K562 (cell line): Measurements from ENCODE around the gene ZNF816. TPM values are rescaled to one million over a fixed set of nuclear protein-coding genes. Genes with fewer than 3 reads are reported as not detected.

Experiments used
- ATAC-seq: fragments of 200-7000 bp; cut with Tn5 transposase; 3 replicates; pipeline ENCODE4 v1.9.1; 2020; ENCODE audit warnings: moderate library complexity
- BruUV-seq: library from RNA; stranded (reverse); fragments of 400-500 nt; replicated peaks from 2 replicates; lab custom pipeline; 2021; lab: Mats Ljungman, UMichigan
- CTCF ChIA-PET: fragments of 300-600 bp; formaldehyde crosslinking; extraction: SDS; loops from one replicate; lab custom pipeline; 2021; ENCODE audit warnings: low intra/inter-chr PET ratio; lab: Yijun Ruan, JAX
- POLR2A ChIA-PET: fragments of 300-600, 350-650 bp; sonication (Branson Sonifier 250); formaldehyde crosslinking; extraction: SDS; loops from one replicate; lab custom pipeline; 2021; ENCODE audit warnings: antibody characterized with exemption, inconsistent platforms; lab: Yijun Ruan, JAX
- DNase-seq, 4 experiments: peaks; one replicate each; pipeline versions ENCODE4 v3.0.0 to v3.0.0-alpha.2; 2011 to 2018; ENCODE audit warnings: low spot score in 3 of 4, mixed read lengths in 3 of 4; ENCODE audit errors: extremely low read depth in 1 of 4
- FAIRE-seq: peaks from 2 replicates; lab custom pipeline; 2011; peaks lifted over from hg19 to GRCh38; lab: Jason Lieb, UNC
- H2AFZ ChIP-seq: 2 replicates; pipeline ENCODE4 v1.6.0; 2011; ENCODE audit warnings: low read depth, low read length, control low read depth, inconsistent platforms
- H3K27ac ChIP-seq: fragments of 200-600 bp; 3 replicates; pipeline ENCODE4 v1.8.0; 2011; ENCODE audit warnings: low read depth, mild to moderate bottlenecking, control low read depth, inconsistent platforms, low read length, moderate library complexity, mixed read lengths; ENCODE audit errors: extremely low read depth
- H3K27me3 ChIP-seq, 2 experiments: fragments of 300-600 bp in 1 of 2; 2 replicates in 1 of 2; 3 replicates in 1 of 2; pipeline versions ENCODE4 v1.6.0 to v1.8.0; 2011; ENCODE audit warnings: inconsistent platforms in 2 of 2, low read length in 2 of 2, mild to moderate bottlenecking in 1 of 2, mixed read lengths in 1 of 2, moderate library complexity in 1 of 2; ENCODE audit not compliant: control insufficient read depth in 2 of 2, insufficient read depth in 2 of 2
- H3K36me3 ChIP-seq: fragments of 300-600 bp; 3 replicates; pipeline ENCODE4 v1.8.0; 2011; ENCODE audit warnings: mild to moderate bottlenecking, low read length, inconsistent platforms; ENCODE audit not compliant: control insufficient read depth, insufficient read depth
- H3K4me1 ChIP-seq, 2 experiments: fragments of 200-600 bp in 1 of 2; replicated peaks in 1 of 2; 2 replicates in 1 of 2; 3 replicates in 1 of 2; pipeline versions ENCODE4 v1.5.1 to v1.8.0; 2011; ENCODE audit warnings: inconsistent platforms in 2 of 2, low read length in 2 of 2, mild to moderate bottlenecking in 1 of 2, mixed read lengths in 1 of 2, moderate library complexity in 1 of 2; ENCODE audit not compliant: control insufficient read depth in 2 of 2, insufficient read depth in 2 of 2
- H3K4me2 ChIP-seq: 2 replicates; pipeline ENCODE4 v1.6.1; 2011; ENCODE audit warnings: low read length, control low read depth, inconsistent platforms, mixed read lengths; ENCODE audit not compliant: insufficient read depth
- H3K4me3 ChIP-seq: fragments of 200-600 bp; sonication (generic), shearing (Covaris generic); 2 replicates; pipeline ENCODE4 v1.5.1; 2016; ENCODE audit warnings: control low read depth, inconsistent platforms
- H3K79me2 ChIP-seq: fragments of 200-600 bp; 3 replicates; pipeline ENCODE4 v1.8.0; 2011; ENCODE audit warnings: low read length, inconsistent platforms; ENCODE audit not compliant: control insufficient read depth, insufficient read depth
- H3K9ac ChIP-seq, 2 experiments: 2 replicates each; pipeline versions ENCODE4 v1.6.0 to v1.6.1; 2011; ENCODE audit warnings: low read depth in 2 of 2, low read length in 2 of 2, control low read depth in 1 of 2, inconsistent platforms in 1 of 2, mild to moderate bottlenecking in 1 of 2, mixed read lengths in 1 of 2; ENCODE audit not compliant: insufficient read depth in 1 of 2
- H3K9me1 ChIP-seq: one replicate; pipeline ENCODE4 v1.6.0; 2011; ENCODE audit warnings: inconsistent platforms, mild to moderate bottlenecking, low read length, moderate library complexity; ENCODE audit not compliant: control insufficient read depth, insufficient read depth
- H3K9me3 ChIP-seq: replicated peaks from 2 replicates; pipeline ENCODE4 v1.5.1; 2011; ENCODE audit warnings: low read depth, low read length, inconsistent platforms; ENCODE audit not compliant: control insufficient read depth, insufficient read depth
- H4K20me1 ChIP-seq: replicated peaks from 2 replicates; pipeline ENCODE4 v1.6.1; 2011; ENCODE audit warnings: low read length, inconsistent platforms, mixed read lengths; ENCODE audit not compliant: control insufficient read depth, insufficient read depth
- ADNP ChIP-seq: fragments of 200-800 bp; sonication (Bioruptor generic); IDR thresholded peaks from 2 replicates; pipeline ENCODE4 v1.6.1; 2016; ENCODE audit warnings: missing genetic modification characterization, missing compliant biosample characterization
- ASH1L ChIP-seq: fragments of 450-650 bp; IDR thresholded peaks from 2 replicates; pipeline ENCODE4 v1.6.1; 2018; ENCODE audit warnings: borderline replicate concordance, mild to moderate bottlenecking, low read depth; ENCODE audit not compliant: partially characterized antibody
- ATF1 ChIP-seq, 2 experiments: fragments of 450-650 bp in 1 of 2; IDR thresholded peaks; 2 replicates each; pipeline ENCODE4 v1.6.1; 2016; ENCODE audit warnings: missing compliant biosample characterization in 1 of 2, missing genetic modification characterization in 1 of 2
- CBFA2T3 ChIP-seq: fragments of 450-650 bp; IDR thresholded peaks from 2 replicates; pipeline ENCODE4 v1.6.1; 2017
- DMBX1 ChIP-seq: fragments of 250-450 bp; sonication (Bioruptor Pico); IDR thresholded peaks from 2 replicates; pipeline ENCODE4 v1.8.0; 2022; ENCODE audit warnings: inconsistent platforms, mild to moderate bottlenecking, moderate library complexity, borderline replicate concordance
- ILF3 ChIP-seq: fragments of 450-650 bp; IDR thresholded peaks from 2 replicates; pipeline ENCODE4 v1.6.1; 2018; ENCODE audit warnings: antibody characterized with exemption, mild to moderate bottlenecking, moderate library complexity, borderline replicate concordance
- NR2C1 ChIP-seq, 2 experiments: fragments of 450-650 bp; IDR thresholded peaks; 2 replicates each; pipeline ENCODE4 v1.6.1; 2017; ENCODE audit warnings: mild to moderate bottlenecking in 2 of 2, antibody characterized with exemption in 1 of 2, inconsistent platforms in 1 of 2, missing compliant biosample characterization in 1 of 2, missing genetic modification characterization in 1 of 2
- NRF1 ChIP-seq, 2 experiments: fragments of 450-650 bp; IDR thresholded peaks in 1 of 2; conservative IDR thresholded peaks in 1 of 2; 2 replicates each; pipeline ENCODE4 v1.6.1; 2014; ENCODE audit warnings: mild to moderate bottlenecking in 2 of 2
- RBM39 ChIP-seq: fragments of 200-400 bp; formaldehyde crosslinking; optimal IDR thresholded peaks from 2 replicates; pipeline ENCODE3; 2018; ENCODE audit warnings: low read depth, low read length
- TEAD1 ChIP-seq, 2 experiments: fragments of 450-650 bp in 1 of 2; sonication (generic) in 1 of 2; formaldehyde crosslinking; IDR thresholded peaks; 2 replicates each; pipeline versions ENCODE4 v1.4.0 to v1.8.0; 2020 to 2022; ENCODE audit warnings: mild to moderate bottlenecking in 2 of 2, missing genetic modification reagents in 1 of 2
- XRCC3 ChIP-seq: fragments of 450-650 bp; IDR thresholded peaks from 2 replicates; pipeline ENCODE4 v1.6.1; 2017; ENCODE audit warnings: mild to moderate bottlenecking, moderate library complexity
- WGBS: fragments of 100-300 bp; shearing (Covaris generic); methylation state at CpG from one replicate; pipeline ENCODE4 v1.1.6; 2016; ENCODE audit warnings: low coverage, mixed read lengths; ENCODE audit not compliant: insufficient coverage; ENCODE audit errors: missing lambda C conversion rate; 5-methylcytosine and 5-hydroxymethylcytosine counted together
- in situ Hi-C: fragments of 300-500 bp; cut with MboI; formaldehyde crosslinking; loops from 4 replicates; pipeline ENCODE4 v1.15.0; 2018; ENCODE audit warnings: inconsistent platforms, mixed read lengths
- intact Hi-C: fragments of 100-400 bp; cut with micrococcal nuclease; formaldehyde crosslinking; loops from 2 replicates; pipeline ENCODE4 v1.14.2; 2022
- polyA plus RNA-seq, 8 experiments: library from polyadenylated mRNA; depleted of rRNA in 4 of 8; stranded (reverse) in 5 of 8; unstranded in 3 of 8; fragments of >200 nt; fragmentation: Nextera tagmentation in 2 of 8; fragmentation: Illumina TruSeq in 1 of 8; extraction: Ambion mirVana in 2 of 8; extraction: Trizol in 1 of 8; gene quantifications; 2 replicates each; pipeline versions ENCODE4 v1.2.1 to v1.2.3, GENCODE V29; 2011 to 2014; ENCODE audit warnings: inconsistent platforms in 1 of 8, missing spikeins in 1 of 8
- total RNA-seq, 7 experiments: library from RNA; depleted of rRNA in 6 of 7; stranded (reverse); fragments of >200 nt in 6 of 7; fragmentation: Illumina TruSeq in 2 of 7; extraction: Trizol in 2 of 7; gene quantifications; 2 replicates each; pipeline versions ENCODE4 v1.2.1 to v1.2.3, GENCODE V29; 2011 to 2021; ENCODE audit warnings: low replicate concordance in 1 of 7
- TF ChIP-seq, protein P1 (sequence below): fragments of 450-650 bp; IDR thresholded peaks from 2 replicates; pipeline ENCODE4 v1.6.1; 2018; ENCODE audit not compliant: partially characterized antibody
- TF ChIP-seq, protein P2 (sequence below): fragments of 450-650 bp; formaldehyde crosslinking; IDR thresholded peaks from 2 replicates; pipeline ENCODE4 v1.4.0; 2020; ENCODE audit warnings: mild to moderate bottlenecking, moderate library complexity
- TF ChIP-seq, protein P3 (sequence below), 2 experiments: fragments of 450-650 bp; conservative IDR thresholded peaks; 2 replicates each; pipeline ENCODE4 v1.6.1; 2017; ENCODE audit warnings: mild to moderate bottlenecking in 2 of 2, moderate library complexity in 2 of 2

ZNF816 gene
- total and polyA plus RNA-seq, 9 of the 15 experiments (the other 6 are each of a cell fraction or from before 2014, with no cell fraction given), result 8.6 to 23.4 (median 13.0) TPM

DNA sequence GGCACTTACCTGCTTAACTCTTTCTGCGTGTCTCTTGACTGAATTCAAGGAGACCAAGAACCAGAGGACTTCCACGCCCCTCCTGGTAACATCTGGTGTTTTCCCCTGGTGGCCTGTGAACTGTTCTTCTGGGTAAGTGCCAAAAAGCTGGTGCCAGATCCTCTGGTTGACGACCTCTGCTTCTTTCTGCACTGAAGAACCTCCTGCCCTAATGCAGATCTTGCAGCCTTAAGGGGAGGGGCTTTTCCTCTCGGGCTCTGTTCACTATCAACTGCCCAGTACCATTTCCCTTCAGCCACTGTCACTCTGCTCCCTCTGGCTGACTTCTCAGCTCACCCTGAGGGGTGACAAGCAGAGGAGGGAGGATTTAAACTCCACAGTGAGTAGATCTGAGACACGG, 44.9 kb upstream of the ZNF816 start (continued):
- TF ChIP-seq, protein P1, sequence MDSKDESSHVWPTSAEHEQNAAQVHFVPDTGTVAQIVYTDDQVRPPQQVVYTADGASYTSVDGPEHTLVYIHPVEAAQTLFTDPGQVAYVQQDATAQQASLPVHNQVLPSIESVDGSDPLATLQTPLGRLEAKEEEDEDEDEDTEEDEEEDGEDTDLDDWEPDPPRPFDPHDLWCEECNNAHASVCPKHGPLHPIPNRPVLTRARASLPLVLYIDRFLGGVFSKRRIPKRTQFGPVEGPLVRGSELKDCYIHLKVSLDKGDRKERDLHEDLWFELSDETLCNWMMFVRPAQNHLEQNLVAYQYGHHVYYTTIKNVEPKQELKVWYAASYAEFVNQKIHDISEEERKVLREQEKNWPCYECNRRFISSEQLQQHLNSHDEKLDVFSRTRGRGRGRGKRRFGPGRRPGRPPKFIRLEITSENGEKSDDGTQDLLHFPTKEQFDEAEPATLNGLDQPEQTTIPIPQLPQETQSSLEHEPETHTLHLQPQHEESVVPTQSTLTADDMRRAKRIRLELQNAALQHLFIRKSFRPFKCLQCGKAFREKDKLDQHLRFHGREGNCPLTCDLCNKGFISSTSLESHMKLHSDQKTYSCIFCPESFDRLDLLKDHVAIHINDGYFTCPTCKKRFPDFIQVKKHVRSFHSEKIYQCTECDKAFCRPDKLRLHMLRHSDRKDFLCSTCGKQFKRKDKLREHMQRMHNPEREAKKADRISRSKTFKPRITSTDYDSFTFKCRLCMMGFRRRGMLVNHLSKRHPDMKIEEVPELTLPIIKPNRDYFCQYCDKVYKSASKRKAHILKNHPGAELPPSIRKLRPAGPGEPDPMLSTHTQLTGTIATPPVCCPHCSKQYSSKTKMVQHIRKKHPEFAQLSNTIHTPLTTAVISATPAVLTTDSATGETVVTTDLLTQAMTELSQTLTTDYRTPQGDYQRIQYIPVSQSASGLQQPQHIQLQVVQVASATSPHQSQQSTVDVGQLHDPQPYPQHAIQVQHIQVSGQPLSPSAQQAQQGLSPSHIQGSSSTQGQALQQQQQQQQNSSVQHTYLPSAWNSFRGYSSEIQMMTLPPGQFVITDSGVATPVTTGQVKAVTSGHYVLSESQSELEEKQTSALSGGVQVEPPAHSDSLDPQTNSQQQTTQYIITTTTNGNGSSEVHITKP, result peak; percentile 86
- no peak for TF ChIP-seq ADNP (tag)
- no peak for TF ChIP-seq ILF3
- no peak for TF ChIP-seq DMBX1 (CRISPR knock-in tag)
- no peak for TF ChIP-seq RBM39

DNA sequence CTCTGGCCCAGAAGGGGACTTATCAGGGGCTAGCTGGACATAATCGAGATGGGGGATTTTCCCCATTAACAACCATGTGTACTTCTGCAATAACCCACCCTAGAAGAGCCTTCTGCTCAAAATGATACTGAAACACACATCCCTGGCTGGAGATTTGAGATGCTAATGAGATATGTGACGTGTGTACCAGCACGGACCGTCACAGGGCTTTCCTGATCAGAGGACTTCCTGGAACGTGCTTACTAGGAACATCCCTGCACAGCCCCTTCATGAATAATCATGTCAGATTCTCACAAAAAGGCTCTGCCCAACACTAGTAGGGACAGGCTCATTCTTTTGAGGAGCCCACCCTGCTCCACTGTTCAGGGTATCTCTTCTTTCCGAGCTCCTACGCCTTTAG, 44.5 kb upstream of the ZNF816 start:
- intact Hi-C loops (no loop called here), in situ Hi-C loops (no loop called here)
- H2AFZ ChIP-seq, result peak overlapping the region; percentile 85
- no peaks in the 10 kb centered on the region for H3K79me2 ChIP-seq
- no peaks in the 10 kb centered on the region for H3K9me1 ChIP-seq
- under 1% methylated on average over 7 of the region's 7 CpGs for WGBS
- POLR2A ChIA-PET, result interaction anchor here (1.4 kb wide), 1 partner anchor 9 kb away, joined by 3 read pairs; no protein-coding TSS in a partner anchor
- peak overlapping the region; percentile 69 for H3K4me2 ChIP-seq
- peak; percentile 74 for ATAC-seq
- BruUV-seq, result no TSS peak
- peak overlapping the region; percentile 5; the same call in 1 of the 2 replicates for H3K4me3 ChIP-seq
- H3K4me1 ChIP-seq, result peaks cover 3 to 5% of the 10 kb centered on the region in 2 experiments; a peak in 3 of 5 replicates
- no peak overlapping the region; a peak in 1 of 4 replicates for H3K9ac ChIP-seq
- CTCF ChIA-PET, result no interaction called here
- no peaks in the 10 kb centered on the region for H4K20me1 ChIP-seq
- peak in 3 of 4 experiments; percentile 12 to 40 (median 15) for DNase-seq
- H3K27ac ChIP-seq, result no peak overlapping the region
- H3K27me3 ChIP-seq, result peaks cover 22 to 53% of the 10 kb centered on the region in 2 experiments; a peak in 4 of 5 replicates
- H3K36me3 ChIP-seq, result no peaks in the 10 kb centered on the region
- no peaks in the 10 kb centered on the region; the same call in 1 of the 2 replicates for H3K9me3 ChIP-seq
- peak; percentile 78 for FAIRE-seq
- TF ChIP-seq, protein P2, sequence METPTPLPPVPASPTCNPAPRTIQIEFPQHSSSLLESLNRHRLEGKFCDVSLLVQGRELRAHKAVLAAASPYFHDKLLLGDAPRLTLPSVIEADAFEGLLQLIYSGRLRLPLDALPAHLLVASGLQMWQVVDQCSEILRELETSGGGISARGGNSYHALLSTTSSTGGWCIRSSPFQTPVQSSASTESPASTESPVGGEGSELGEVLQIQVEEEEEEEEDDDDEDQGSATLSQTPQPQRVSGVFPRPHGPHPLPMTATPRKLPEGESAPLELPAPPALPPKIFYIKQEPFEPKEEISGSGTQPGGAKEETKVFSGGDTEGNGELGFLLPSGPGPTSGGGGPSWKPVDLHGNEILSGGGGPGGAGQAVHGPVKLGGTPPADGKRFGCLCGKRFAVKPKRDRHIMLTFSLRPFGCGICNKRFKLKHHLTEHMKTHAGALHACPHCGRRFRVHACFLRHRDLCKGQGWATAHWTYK (CRISPR knock-in tag), result no peak
- TF ChIP-seq, protein P3, sequence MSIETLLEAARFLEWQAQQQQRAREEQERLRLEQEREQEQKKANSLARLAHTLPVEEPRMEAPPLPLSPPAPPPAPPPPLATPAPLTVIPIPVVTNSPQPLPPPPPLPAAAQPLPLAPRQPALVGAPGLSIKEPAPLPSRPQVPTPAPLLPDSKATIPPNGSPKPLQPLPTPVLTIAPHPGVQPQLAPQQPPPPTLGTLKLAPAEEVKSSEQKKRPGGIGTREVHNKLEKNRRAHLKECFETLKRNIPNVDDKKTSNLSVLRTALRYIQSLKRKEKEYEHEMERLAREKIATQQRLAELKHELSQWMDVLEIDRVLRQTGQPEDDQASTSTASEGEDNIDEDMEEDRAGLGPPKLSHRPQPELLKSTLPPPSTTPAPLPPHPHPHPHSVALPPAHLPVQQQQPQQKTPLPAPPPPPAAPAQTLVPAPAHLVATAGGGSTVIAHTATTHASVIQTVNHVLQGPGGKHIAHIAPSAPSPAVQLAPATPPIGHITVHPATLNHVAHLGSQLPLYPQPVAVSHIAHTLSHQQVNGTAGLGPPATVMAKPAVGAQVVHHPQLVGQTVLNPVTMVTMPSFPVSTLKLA (conservative IDR thresholded peaks at IDR 0.05), result peak in 1 of 2 experiments; percentile 36; a peak in 1 of 4 replicates
- TF ChIP-seq ASH1L (no peak), TEAD1 (CRISPR knock-in tag; IDR thresholded peaks at IDR 0.05) (no peak), NRF1 (conservative IDR thresholded peaks at IDR 0.05 in 1 of 2, IDR thresholded peaks at IDR 0.05 in 1 of 2) (peak in 1 of 2 experiments; percentile 21; a peak in 1 of 4 replicates), NR2C1 (IDR thresholded peaks at IDR 0.05) (no peak), NR2C1 (tag; IDR thresholded peaks at IDR 0.05) (no peak), CBFA2T3 (0 out of 2 replicates have a peak, but pooled peaks have one; percentile 14), ATF1 (CRISPR knock-in tag; IDR thresholded peaks at IDR 0.05) (no peak), ATF1 (tag; IDR thresholded peaks at IDR 0.05) (peak; percentile 46), XRCC3 (no peak)
